Large intestine (tissue), 3 donors: ENCODE measurements around the gene MPI. TPM values are rescaled to one million over a fixed set of nuclear protein-coding genes. Genes with fewer than 3 reads are reported as not detected.

Source experiments
- DNase-seq, 2 donors: peaks; one replicate each; pipeline versions ENCODE4 v3.0.0 to v3.0.0-alpha.2; 2013
- H3K27ac ChIP-seq: one replicate; pipeline ENCODE4 v1.5.1; 2013; ENCODE audit warnings: low read length
- H3K27me3 ChIP-seq: 2 replicates; pipeline ENCODE4 v1.6.1; 2013; ENCODE audit warnings: low read length; ENCODE audit not compliant: control insufficient read depth, insufficient read depth
- H3K36me3 ChIP-seq: 2 replicates; pipeline ENCODE4 v1.6.1; 2013; ENCODE audit warnings: low read length; ENCODE audit not compliant: control insufficient read depth, insufficient read depth
- H3K4me1 ChIP-seq: one replicate; pipeline ENCODE4 v1.6.1; 2013; ENCODE audit warnings: low read length; ENCODE audit not compliant: control insufficient read depth, insufficient read depth
- H3K4me3 ChIP-seq: one replicate; pipeline ENCODE4 v1.5.1; 2013; ENCODE audit warnings: low read length
- H3K9me3 ChIP-seq: one replicate; pipeline ENCODE4 v1.6.1; 2013; ENCODE audit warnings: mild to moderate bottlenecking, low read depth, low read length, moderate library complexity; ENCODE audit not compliant: control insufficient read depth
- WGBS: methylation state at CpG from one replicate; pipeline ENCODE4 v1.1.5; 2013; ENCODE audit warnings: low lambda C conversion rate; ENCODE audit not compliant: insufficient coverage; 5-methylcytosine and 5-hydroxymethylcytosine counted together
- polyA plus RNA-seq: library from polyadenylated mRNA; unstranded; fragments of 120-200 nt; gene quantifications from one replicate; pipeline ENCODE4 v1.2.1, GENCODE V29; 2013

Gene MPI
- polyA plus RNA-seq, 1 donor = 51.0 TPM

- Histone ChIP-seq H3K4me3 (no peak overlapping the region), H3K27me3 (no peaks in the 10 kb centered on the region), H3K9me3 (no peaks in the 10 kb centered on the region), H3K36me3 (peaks cover 29% of the 10 kb centered on the region), H3K4me1 (peaks cover 25% of the 10 kb centered on the region), H3K27ac (peak overlapping the region; percentile 87)
- no CpG with 5 or more reads among the region's 4 CpGs for WGBS
- DNase-seq = no peak
These were observed 31.5 kb upstream of the MPI start for GRCh38 chr15:74858369-74858740.

- peak in 1 of 2 donors; percentile 63 for DNase-seq
- no CpG with 5 or more reads among the region's 11 CpGs for WGBS
- peaks cover 8% of the 10 kb centered on the region for H3K36me3 ChIP-seq
- H3K27me3 ChIP-seq = no peaks in the 10 kb centered on the region
- H3K9me3 ChIP-seq = no peaks in the 10 kb centered on the region
- H3K4me1 ChIP-seq = peaks cover 44% of the 10 kb centered on the region
- H3K4me3 ChIP-seq = no peak overlapping the region
- peak overlapping the region; percentile 37 for H3K27ac ChIP-seq
These were observed 26.4 kb upstream of the MPI start for GRCh38 chr15:74863239-74864056.

- no CpG with 5 or more reads among the region's 6 CpGs for WGBS
- peaks cover 49% of the 10 kb centered on the region for H3K4me1 ChIP-seq
- peaks cover 4% of the 10 kb centered on the region for H3K36me3 ChIP-seq
- no peaks in the 10 kb centered on the region for H3K9me3 ChIP-seq
- peak in 1 of 2 donors; percentile 75 for DNase-seq
- peak overlapping the region; percentile 16 for H3K27ac ChIP-seq
- H3K27me3 ChIP-seq = no peaks in the 10 kb centered on the region
- H3K4me3 ChIP-seq = no peak overlapping the region
These were observed 25.5 kb upstream of the MPI start for GRCh38 chr15:74864296-74864695.

- DNase-seq = no peak
- peaks cover 58% of the 10 kb centered on the region for H3K4me1 ChIP-seq
- H3K27ac ChIP-seq = peak overlapping the region; percentile 1
- H3K36me3 ChIP-seq = peaks cover 4% of the 10 kb centered on the region
- no peak overlapping the region for H3K4me3 ChIP-seq
- no peaks in the 10 kb centered on the region for H3K27me3 ChIP-seq
- 100% methylated on average over 1 of the region's 2 CpGs for whole genome bisulfite sequencing
- H3K9me3 ChIP-seq = no peaks in the 10 kb centered on the region
These were observed 24.5 kb upstream of the MPI start for GRCh38 chr15:74865316-74865715.

GRCh38 chr15:74866090-74866489 lies 23.8 kb upstream of the MPI start:
- H3K36me3 ChIP-seq = peaks cover 3% of the 10 kb centered on the region
- no peaks in the 10 kb centered on the region for H3K9me3 ChIP-seq
- WGBS = 40% methylated on average over 1 of the region's 6 CpGs
- peaks cover 65% of the 10 kb centered on the region for H3K4me1 ChIP-seq
- H3K27ac ChIP-seq = peak overlapping the region; percentile 51
- no peak overlapping the region for H3K4me3 ChIP-seq
- H3K27me3 ChIP-seq = no peaks in the 10 kb centered on the region
- DNase-seq = peak in 1 of 2 donors; percentile 61

- WGBS = no CpG with 5 or more reads among the region's 1 CpG
- Histone ChIP-seq H3K4me3 (no peak overlapping the region), H3K9me3 (no peaks in the 10 kb centered on the region), H3K27me3 (no peaks in the 10 kb centered on the region), H3K4me1 (peaks cover 68% of the 10 kb centered on the region), H3K27ac (peak overlapping the region; percentile 72), H3K36me3 (no peaks in the 10 kb centered on the region)
- DNase-seq = peak in 1 of 2 donors; percentile 63
These were observed 22.3 kb upstream of the MPI start for GRCh38 chr15:74867466-74868038.

- DNase-seq = peak in 1 of 2 donors; percentile 70
- no CpG with 5 or more reads among the region's 6 CpGs for WGBS
- Histone ChIP-seq H3K27me3 (no peaks in the 10 kb centered on the region), H3K9me3 (no peaks in the 10 kb centered on the region), H3K4me1 (peaks cover 68% of the 10 kb centered on the region), H3K27ac (peak overlapping the region; percentile 72), H3K4me3 (no peak overlapping the region), H3K36me3 (no peaks in the 10 kb centered on the region)
These were observed 21.8 kb upstream of the MPI start for GRCh38 chr15:74868059-74868458.

GRCh38 chr15:74869372-74869725 lies 20.5 kb upstream of the MPI start:
- H3K9me3 ChIP-seq = no peaks in the 10 kb centered on the region
- H3K36me3 ChIP-seq = no peaks in the 10 kb centered on the region
- H3K4me1 ChIP-seq = peaks cover 61% of the 10 kb centered on the region
- H3K27me3 ChIP-seq = no peaks in the 10 kb centered on the region
- peak overlapping the region; percentile 28 for H3K27ac ChIP-seq
- no peak for DNase-seq
- no peak overlapping the region for H3K4me3 ChIP-seq

- H3K36me3 ChIP-seq = no peaks in the 10 kb centered on the region
- H3K9me3 ChIP-seq = no peaks in the 10 kb centered on the region
- H3K4me3 ChIP-seq = no peak overlapping the region
- no peaks in the 10 kb centered on the region for H3K27me3 ChIP-seq
- peak in 1 of 2 donors; percentile 27 for DNase-seq
- peaks cover 56% of the 10 kb centered on the region for H3K4me1 ChIP-seq
- peak overlapping the region; percentile 28 for H3K27ac ChIP-seq
- no CpG with 5 or more reads among the region's 6 CpGs for WGBS
These were observed 20.0 kb upstream of the MPI start for GRCh38 chr15:74869726-74870407.

- Histone ChIP-seq H3K36me3 (no peaks in the 10 kb centered on the region), H3K4me1 (peaks cover 52% of the 10 kb centered on the region), H3K27ac (peak overlapping the region; percentile 39), H3K4me3 (no peak overlapping the region), H3K27me3 (no peaks in the 10 kb centered on the region), H3K9me3 (no peaks in the 10 kb centered on the region)
- 13% methylated on average over 3 of the region's 6 CpGs for WGBS
- no peak for DNase-seq
These were observed 19.2 kb upstream of the MPI start for GRCh38 chr15:74870436-74871215.
